HG03439 (cell line): Measurements from ENCODE around the gene TBCD.
"Not testable (repeated sequence)": the region's sequence is repeated elsewhere in the genome, so short reads cannot be mapped to it uniquely, and the experiment has no call there.

Experiments
- ATAC-seq: cut with Tn5 transposase; IDR thresholded peaks from one replicate; pipeline ENCODE4 v1.9.1; 2021; ENCODE audit warnings: mild to moderate bottlenecking, moderate library complexity; ENCODE audit not compliant: unreplicated experiment

Gene TBCD

GRCh38 chr17:82726427-82726826 is 25.4 kb upstream of the TBCD start:
- no peak for ATAC-seq

GRCh38 chr17:82729479-82730260 is 22.2 kb upstream of the TBCD start:
- no peak for ATAC-seq

GRCh38 chr17:82732118-82732743 is 19.6 kb upstream of the TBCD start:
- no peak for ATAC-seq

GRCh38 chr17:82734987-82735866 is 16.6 kb upstream of the TBCD start, which contains the start of gene FN3K:
Gene FN3K (plus strand): TSS chr17:82735615. CDS start chr17:82735637, 22 bp downstream.
- ATAC-seq = no peak

- ATAC-seq = no peak
Measured at GRCh38 chr17:82736511-82737185, 15.2 kb upstream of the TBCD start.

GRCh38 chr17:82737967-82738877 is 13.6 kb upstream of the TBCD start:
- no peak for ATAC-seq

GRCh38 chr17:82740906-82741759 is 10.7 kb upstream of the TBCD start:
- no peak for ATAC-seq

GRCh38 chr17:82743344-82744219 is 8.3 kb upstream of the TBCD start:
- no peak for ATAC-seq

- ATAC-seq = not testable (repeated sequence)
Measured at GRCh38 chr17:82744736-82745135, 7.1 kb upstream of the TBCD start.

GRCh38 chr17:82745524-82745923 is 6.3 kb upstream of the TBCD start:
- ATAC-seq = no peak

- no peak for ATAC-seq
Measured at GRCh38 chr17:82748756-82749155, 3.1 kb upstream of the TBCD start.

GRCh38 chr17:82750241-82750908 is 1.5 kb upstream of the TBCD start:
- ATAC-seq = no peak

GRCh38 chr17:82751171-82751570 is 694 bp upstream of the TBCD start:
- ATAC-seq = no peak

- peak; percentile 16 for ATAC-seq
Measured at GRCh38 chr17:82752371-82753200, 721 bp downstream of the TBCD start.

GRCh38 chr17:82753201-82753464 is 1.3 kb downstream of the TBCD start:
- no peak for ATAC-seq

GRCh38 chr17:82754297-82755208 is 2.7 kb downstream of the TBCD start:
- no peak for ATAC-seq
